ENCODE data around the gene PRPF19. TPM values are rescaled to one million over a fixed set of nuclear protein-coding genes. Genes with fewer than 3 reads are reported as not detected.

The PRPF19 gene
- total and polyA plus RNA-seq, 2 of the 13 experiments (the other 11 are each of a cell fraction or from before 2014, with no cell fraction given): 27.4 to 91.1 TPM

GRCh38 chr11:60913793-60914632 is 7.6 kb upstream of the PRPF19 start, which contains the start of gene TMEM109 (continued):
- peak; percentile 27 for TF ChIP-seq PTBP1 (IDR thresholded peaks at IDR 0.05; ENCODE audit: low read depth, low read length, poor library complexity, severe bottlenecking)
- no peak for TF ChIP-seq TCF12 (IDR thresholded peaks at IDR 0.05)
- no peak for TF ChIP-seq TCF12 (CRISPR knock-in tag; IDR thresholded peaks at IDR 0.05)
- no peak for TF ChIP-seq JDP2 (CRISPR knock-in tag; IDR thresholded peaks at IDR 0.05; ENCODE audit: borderline replicate concordance)
- no peak for TF ChIP-seq ZBTB25 (CRISPR knock-in tag; IDR thresholded peaks at IDR 0.05)
- no peak for TF ChIP-seq ZNF710 (CRISPR knock-in tag; IDR thresholded peaks at IDR 0.05; ENCODE audit: borderline replicate concordance)
- no peak for TF ChIP-seq ZBTB3 (CRISPR knock-in tag; IDR thresholded peaks at IDR 0.05; ENCODE audit: borderline replicate concordance, low read depth)
- no peak for TF ChIP-seq ATM (IDR thresholded peaks at IDR 0.05; ENCODE audit: borderline replicate concordance)
- TF ChIP-seq ZNF280D (CRISPR knock-in tag; IDR thresholded peaks at IDR 0.05): 0 out of 2 replicates have a peak, but pooled peaks have one; percentile 19
- no peak for TF ChIP-seq ETV6 (CRISPR knock-in tag; conservative IDR thresholded peaks at IDR 0.05)
- no peak for TF ChIP-seq SNAPC4 (CRISPR knock-in tag; IDR thresholded peaks at IDR 0.05)
- TF ChIP-seq SAFB2 (CRISPR knock-in tag; IDR thresholded peaks at IDR 0.05; ENCODE audit: borderline replicate concordance, low read depth): no peak
- TF ChIP-seq ZFP41 (CRISPR knock-in tag; IDR thresholded peaks at IDR 0.05; ENCODE audit: borderline replicate concordance): no peak; the same call in 1 of the 2 replicates
- peak; percentile 24; the same call in 1 of the 2 replicates for TF ChIP-seq PITX1 (CRISPR knock-in tag; IDR thresholded peaks at IDR 0.05)
- no peak for TF ChIP-seq ELF1 (CRISPR knock-in tag; IDR thresholded peaks at IDR 0.05)

Measured in HepG2 (cell line).